CD4-positive, CD25-positive, alpha-beta regulatory T cell (primary cell): ENCODE data around the gene ETV6. TPM values are rescaled to one million over a fixed set of nuclear protein-coding genes. Genes with fewer than 3 reads are reported as not detected.
A peak's percentile ranks its signal among the peaks of the same experiment; 100 is the strongest.

Experiments used
- ATAC-seq, 2 donors: fragments of 150-1000 bp; cut with Tn5 transposase; one replicate each; pipeline ENCODE4 v1.10.0; 2021; ENCODE audit warnings: low read depth in 2 of 2, moderate number of reproducible peaks in 2 of 2, moderate library complexity in 1 of 2
- DNase-seq, 3 donors: peaks; one replicate each; pipeline versions ENCODE4 v3.0.0 to v3.0.0-alpha.2; 2012 to 2022; ENCODE audit warnings: mixed read lengths in 1 of 3
- H3K27ac ChIP-seq: one replicate; pipeline ENCODE4 v1.7.0; 2013; ENCODE audit warnings: mild to moderate bottlenecking, low read length; ENCODE audit not compliant: insufficient read depth, poor library complexity, severe bottlenecking
- H3K27me3 ChIP-seq: one replicate; pipeline ENCODE4 v1.7.0; 2013; ENCODE audit warnings: low read length; ENCODE audit not compliant: control insufficient read depth, insufficient read depth
- H3K36me3 ChIP-seq: one replicate; pipeline ENCODE4 v1.7.0; 2013; ENCODE audit warnings: mild to moderate bottlenecking, low read length, moderate library complexity; ENCODE audit not compliant: control insufficient read depth, insufficient read depth
- H3K4me1 ChIP-seq: 2 replicates; pipeline ENCODE4 v1.7.0; 2013; ENCODE audit warnings: mild to moderate bottlenecking, low read length; ENCODE audit not compliant: insufficient read depth, control insufficient read depth, poor library complexity, severe bottlenecking
- H3K4me3 ChIP-seq: one replicate; pipeline ENCODE4 v1.7.0; 2013; ENCODE audit warnings: low read depth, mild to moderate bottlenecking, low read length, moderate library complexity
- H3K9me3 ChIP-seq, 2 experiments: 1 replicate in 1 of 2; 2 replicates in 1 of 2; pipeline ENCODE4 v1.7.0; 2013; ENCODE audit warnings: low read length in 2 of 2, mild to moderate bottlenecking in 1 of 2, moderate library complexity in 1 of 2; ENCODE audit not compliant: control insufficient read depth in 2 of 2
- H3K27ac Mint-ChIP-seq, 3 donors: one replicate each; pipeline ENCODE4 v1.8.0; 2020 to 2022; ENCODE audit warnings: mild to moderate bottlenecking in 3 of 3, mixed read lengths in 3 of 3, moderate library complexity in 2 of 3
- H3K27me3 Mint-ChIP-seq: one replicate; pipeline ENCODE4 v1.8.0; 2022; ENCODE audit warnings: mild to moderate bottlenecking, mixed read lengths
- H3K36me3 Mint-ChIP-seq: one replicate; pipeline ENCODE4 v1.8.0; 2020; ENCODE audit warnings: mixed read lengths
- H3K4me1 Mint-ChIP-seq, 4 donors: one replicate each; pipeline ENCODE4 v1.8.0; 2020 to 2022; ENCODE audit warnings: mixed read lengths in 4 of 4, mild to moderate bottlenecking in 1 of 4
- H3K4me3 Mint-ChIP-seq, 4 donors: one replicate each; pipeline ENCODE4 v1.8.0; 2020 to 2022; ENCODE audit warnings: mild to moderate bottlenecking in 4 of 4, mixed read lengths in 4 of 4, moderate library complexity in 3 of 4
- H3K9me3 Mint-ChIP-seq, 7 donors: one replicate each; pipeline ENCODE4 v1.8.0; 2020 to 2022; ENCODE audit warnings: mixed read lengths in 7 of 7, mild to moderate bottlenecking in 3 of 7, moderate library complexity in 2 of 7
- polyA plus RNA-seq, 4 donors: library from polyadenylated mRNA; unstranded; fragments of 300-500 nt; fragmentation: Illumina TruSeq; gene quantifications; one replicate each; pipeline ENCODE4 v1.2.3, GENCODE V29; 2021
- total RNA-seq: library from RNA; stranded (reverse); gene quantifications from one replicate; pipeline ENCODE4 v1.2.3, GENCODE V29; 2022

Gene ETV6
- total and polyA plus RNA-seq, 5 donors from 2014 or later, result 2.5 to 62.5 (median 4.1) TPM

- Mint-ChIP-seq H3K27ac (no peak overlapping the region), H3K9me3 (peaks cover 0 to 1% (median 0%) of the 10 kb centered on the region in 7 donors), H3K4me3 (no peak overlapping the region), H3K36me3 (peaks cover 26% of the 10 kb centered on the region), H3K4me1 (peaks cover 0 to 21% (median 10%) of the 10 kb centered on the region in 4 donors), H3K27me3 (no peaks in the 10 kb centered on the region)
- no peaks in the 10 kb centered on the region for H3K27me3 ChIP-seq
- H3K4me1 ChIP-seq, result no peaks in the 10 kb centered on the region
- DNase-seq (no peak), ATAC-seq (no peak)
- no peak overlapping the region for H3K4me3 ChIP-seq
- no peak overlapping the region for H3K27ac ChIP-seq
- H3K36me3 ChIP-seq, result no peaks in the 10 kb centered on the region
- H3K9me3 ChIP-seq, result no peaks in the 10 kb centered on the region
Measured at GRCh38 chr12:11713202-11713601, 63.7 kb downstream of the ETV6 start.

GRCh38 chr12:11714626-11715025 is 65.2 kb downstream of the ETV6 start:
- H3K27ac ChIP-seq, result no peak overlapping the region
- peak overlapping the region in 1 of 3 donors; percentile 1 for H3K27ac Mint-ChIP-seq
- H3K4me1 ChIP-seq, result no peaks in the 10 kb centered on the region
- H3K4me1 Mint-ChIP-seq, result peaks cover 0 to 18% (median 9%) of the 10 kb centered on the region in 4 donors
- H3K27me3 ChIP-seq, result no peaks in the 10 kb centered on the region
- H3K4me3 Mint-ChIP-seq, result no peak overlapping the region
- DNase-seq (no peak), ATAC-seq (no peak)
- H3K27me3 Mint-ChIP-seq, result no peaks in the 10 kb centered on the region
- no peak overlapping the region for H3K4me3 ChIP-seq
- H3K9me3 ChIP-seq, result no peaks in the 10 kb centered on the region
- H3K9me3 Mint-ChIP-seq, result peaks cover 0 to 1% (median 0%) of the 10 kb centered on the region in 7 donors
- H3K36me3 ChIP-seq, result no peaks in the 10 kb centered on the region
- H3K36me3 Mint-ChIP-seq, result peaks cover 19% of the 10 kb centered on the region

GRCh38 chr12:11715621-11716020 is 66.1 kb downstream of the ETV6 start:
- no peaks in the 10 kb centered on the region for H3K27me3 ChIP-seq
- no peaks in the 10 kb centered on the region for H3K27me3 Mint-ChIP-seq
- H3K36me3 Mint-ChIP-seq, result peaks cover 21% of the 10 kb centered on the region
- no peak overlapping the region for H3K4me3 Mint-ChIP-seq
- H3K4me1 Mint-ChIP-seq, result peaks cover 0 to 20% (median 9%) of the 10 kb centered on the region in 4 donors
- ATAC-seq (no peak), DNase-seq (no peak)
- H3K27ac ChIP-seq, result no peak overlapping the region
- no peaks in the 10 kb centered on the region for H3K36me3 ChIP-seq
- H3K4me1 ChIP-seq, result no peaks in the 10 kb centered on the region
- no peak overlapping the region for H3K4me3 ChIP-seq
- H3K27ac Mint-ChIP-seq, result no peak overlapping the region
- H3K9me3 Mint-ChIP-seq, result peaks cover 0 to 1% (median 0%) of the 10 kb centered on the region in 7 donors
- no peaks in the 10 kb centered on the region for H3K9me3 ChIP-seq

GRCh38 chr12:11716794-11717518 is 67.5 kb downstream of the ETV6 start:
- Histone ChIP-seq H3K4me3 (no peak overlapping the region), H3K4me1 (no peaks in the 10 kb centered on the region), H3K27ac (no peak overlapping the region), H3K27me3 (no peaks in the 10 kb centered on the region), H3K9me3 (no peaks in the 10 kb centered on the region), H3K36me3 (no peaks in the 10 kb centered on the region)
- ATAC-seq, result no peak
- no peak overlapping the region for H3K4me3 Mint-ChIP-seq
- peaks cover 0 to 21% (median 12%) of the 10 kb centered on the region in 4 donors for H3K4me1 Mint-ChIP-seq
- DNase-seq, result no peak
- peaks cover 15% of the 10 kb centered on the region for H3K36me3 Mint-ChIP-seq
- peaks cover 0 to 1% (median 0%) of the 10 kb centered on the region in 7 donors for H3K9me3 Mint-ChIP-seq
- peak overlapping the region in 1 of 3 donors; percentile 32 for H3K27ac Mint-ChIP-seq
- no peaks in the 10 kb centered on the region for H3K27me3 Mint-ChIP-seq

- Mint-ChIP-seq H3K27ac (no peak overlapping the region), H3K4me3 (no peak overlapping the region), H3K27me3 (no peaks in the 10 kb centered on the region), H3K36me3 (peaks cover 15% of the 10 kb centered on the region), H3K9me3 (peaks cover 0 to 1% (median 0%) of the 10 kb centered on the region in 7 donors), H3K4me1 (peaks cover 0 to 24% (median 12%) of the 10 kb centered on the region in 4 donors)
- Histone ChIP-seq H3K4me1 (no peaks in the 10 kb centered on the region), H3K27me3 (no peaks in the 10 kb centered on the region), H3K4me3 (no peak overlapping the region), H3K36me3 (no peaks in the 10 kb centered on the region), H3K9me3 (no peaks in the 10 kb centered on the region), H3K27ac (no peak overlapping the region)
- ATAC-seq, result no peak
- no peak for DNase-seq
Measured at GRCh38 chr12:11717519-11717961, 68.1 kb downstream of the ETV6 start.

- H3K27me3 ChIP-seq, result no peaks in the 10 kb centered on the region
- no peaks in the 10 kb centered on the region for H3K27me3 Mint-ChIP-seq
- DNase-seq, result no peak
- peaks cover 0 to 1% (median 0%) of the 10 kb centered on the region in 7 donors for H3K9me3 Mint-ChIP-seq
- H3K4me3 ChIP-seq, result no peak overlapping the region
- H3K4me1 Mint-ChIP-seq, result peaks cover 0 to 24% (median 10%) of the 10 kb centered on the region in 4 donors
- ATAC-seq, result no peak
- H3K9me3 ChIP-seq, result no peaks in the 10 kb centered on the region
- no peaks in the 10 kb centered on the region for H3K4me1 ChIP-seq
- H3K27ac ChIP-seq, result no peak overlapping the region
- no peak overlapping the region for H3K4me3 Mint-ChIP-seq
- peaks cover 15% of the 10 kb centered on the region for H3K36me3 Mint-ChIP-seq
- H3K27ac Mint-ChIP-seq, result no peak overlapping the region
- H3K36me3 ChIP-seq, result no peaks in the 10 kb centered on the region
Measured at GRCh38 chr12:11718105-11718504, 68.6 kb downstream of the ETV6 start.

- peaks cover 10% of the 10 kb centered on the region for H3K36me3 Mint-ChIP-seq
- no peaks in the 10 kb centered on the region for H3K27me3 ChIP-seq
- peaks cover 0 to 24% (median 10%) of the 10 kb centered on the region in 4 donors for H3K4me1 Mint-ChIP-seq
- no peaks in the 10 kb centered on the region for H3K4me1 ChIP-seq
- no peaks in the 10 kb centered on the region for H3K36me3 ChIP-seq
- ATAC-seq, result no peak
- H3K27ac ChIP-seq, result no peak overlapping the region
- H3K27ac Mint-ChIP-seq, result peak overlapping the region in 2 of 3 donors; percentile 48 to 50
- H3K9me3 ChIP-seq, result no peaks in the 10 kb centered on the region
- H3K27me3 Mint-ChIP-seq, result no peaks in the 10 kb centered on the region
- no peak for DNase-seq
- H3K4me3 ChIP-seq, result no peak overlapping the region
- H3K4me3 Mint-ChIP-seq, result no peak overlapping the region
- peaks cover 0 to 1% (median 0%) of the 10 kb centered on the region in 7 donors for H3K9me3 Mint-ChIP-seq
Measured at GRCh38 chr12:11718768-11719253, 69.3 kb downstream of the ETV6 start.
